Transverse colon (tissue), 4 donors: Measurements from ENCODE around the gene HTRA1. TPM values are rescaled to one million over a fixed set of nuclear protein-coding genes. Genes with fewer than 3 reads are reported as not detected.
A peak's percentile ranks its signal among the peaks of the same experiment; 100 is the strongest.

Experiments used
- DNase-seq: peaks from one replicate; pipeline ENCODE4 v3.0.0-alpha.2; 2019
- H3K27ac ChIP-seq, 4 donors: fragments of 200-600 bp; sonication (generic); 2 replicates each; pipeline ENCODE4 v1.5.1; 2016 to 2018; ENCODE audit warnings: inconsistent platforms in 4 of 4
- H3K27me3 ChIP-seq: fragments of 200-600 bp; sonication (generic); 2 replicates; pipeline ENCODE4 v1.5.1; 2017; ENCODE audit warnings: inconsistent platforms
- H3K36me3 ChIP-seq, 4 donors: fragments of 200-600 bp; sonication (generic); 2 replicates each; pipeline ENCODE4 v1.5.1; 2017 to 2019; ENCODE audit warnings: inconsistent platforms in 4 of 4
- H3K4me1 ChIP-seq, 4 donors: fragments of 200-600 bp; sonication (generic); 2 replicates each; pipeline ENCODE4 v1.5.1; 2017 to 2020; ENCODE audit warnings: inconsistent platforms in 4 of 4
- H3K4me3 ChIP-seq, 4 donors: fragments of 200-600 bp; sonication (generic); 1 replicate in 1 of 4; 2 replicates in 3 of 4; pipeline versions ENCODE4 v1.5.1 to v1.6.1; 2017 to 2019; ENCODE audit warnings: inconsistent platforms in 4 of 4
- H3K9me3 ChIP-seq, 2 donors: fragments of 200-600 bp; sonication (generic); 2 replicates each; pipeline ENCODE4 v1.5.1; 2017 to 2019; ENCODE audit warnings: inconsistent platforms in 2 of 2
- CTCF ChIP-seq, 5 experiments: fragments of 200-600 bp in 3 of 5; fragments of 450-650 bp in 2 of 5; sonication (generic) in 3 of 5; IDR thresholded peaks; 1 replicate in 2 of 5; 2 replicates in 3 of 5; pipeline ENCODE4 v1.5.1; 2016 to 2017; ENCODE audit warnings: antibody characterized with exemption in 5 of 5, inconsistent platforms in 3 of 5, mild to moderate bottlenecking in 2 of 5, moderate library complexity in 1 of 5
- EP300 ChIP-seq: sonication (generic); formaldehyde crosslinking; IDR thresholded peaks from one replicate; pipeline ENCODE4 v1.6.1; 2017; ENCODE audit warnings: antibody characterized with exemption, low read depth
- POLR2A ChIP-seq: fragments of 450-650 bp; IDR thresholded peaks from one replicate; pipeline ENCODE4 v1.6.1; 2016; ENCODE audit warnings: antibody characterized with exemption, mild to moderate bottlenecking, moderate library complexity
- POLR2AphosphoS5 ChIP-seq, 3 donors: sonication (generic); formaldehyde crosslinking; IDR thresholded peaks; one replicate each; pipeline ENCODE4 v1.6.1; 2016; ENCODE audit warnings: antibody characterized with exemption in 3 of 3
- WGBS, 2 donors: methylation state at CpG; one replicate each; pipeline ENCODE4 v1.1.5; 2018; ENCODE audit warnings: low coverage in 1 of 2; 5-methylcytosine and 5-hydroxymethylcytosine counted together
- in situ Hi-C, 4 donors: fragments of 200-750 bp; cut with MboI; loops; one replicate each; pipeline versions ENCODE4 v1.15.0 to v1.15.1; 2017; ENCODE audit warnings: low sequenced_read_pairs in 3 of 4, low pct_ligation_motif_present in 1 of 4, low pct_unique_long_range_greater_than_20kb in 1 of 4
- intact Hi-C: fragments of 100-400 bp; cut with DNase I; formaldehyde crosslinking; loops from one replicate; pipeline ENCODE4 v1.15.1; 2023; ENCODE audit warnings: low total_unique reads
- total RNA-seq, 4 donors: library from RNA; depleted of rRNA; stranded (reverse); fragments of >200 nt; gene quantifications; one replicate each; pipeline ENCODE4 v1.1.0, GENCODE V29; 2016

The HTRA1 gene
- total RNA-seq, 4 donors from 2014 or later: 7.9 to 103 (median 31.2) TPM

GRCh38 chr10:122458693-122459092, 2.7 kb upstream of the HTRA1 start:
- Histone ChIP-seq H3K9me3 (no peaks in the 10 kb centered on the region), H3K4me1 (peaks cover 0 to 28% (median 17%) of the 10 kb centered on the region in 4 donors), H3K27ac (no peak overlapping the region), H3K27me3 (peaks cover 56% of the 10 kb centered on the region), H3K4me3 (no peak overlapping the region), H3K36me3 (no peaks in the 10 kb centered on the region)
- intact Hi-C loops: loop anchor here (5.0 kb wide), 1 partner anchor 44 kb away; no protein-coding TSS in a partner anchor
- in situ Hi-C loops: no loop called here
- TF ChIP-seq POLR2AphosphoS5 (IDR thresholded peaks at IDR 0.05) (no peak), EP300 (no peak), CTCF (IDR thresholded peaks at IDR 0.05) (no peak), POLR2A (no peak)
- 75% methylated on average over 6 of the region's 6 CpGs; no CpG with 5 or more reads in 1 of the 2 donors for WGBS, 2 donors
- DNase-seq: no peak

- H3K4me1 ChIP-seq: peaks cover 0 to 29% (median 19%) of the 10 kb centered on the region in 4 donors
- no peak overlapping the region for H3K4me3 ChIP-seq
- H3K27me3 ChIP-seq: peaks cover 66% of the 10 kb centered on the region
- no peak for DNase-seq
- TF ChIP-seq EP300 (no peak), CTCF (IDR thresholded peaks at IDR 0.05) (no peak), POLR2A (no peak), POLR2AphosphoS5 (IDR thresholded peaks at IDR 0.05) (no peak)
- intact Hi-C loops (loop anchor here (5.0 kb wide), 1 partner anchor 43 kb away; no protein-coding TSS in a partner anchor), in situ Hi-C loops (no loop called here)
- H3K9me3 ChIP-seq: no peaks in the 10 kb centered on the region
- WGBS, 2 donors: 60 to 70% methylated on average over 1 to 14 of the region's 14 CpGs
- no peaks in the 10 kb centered on the region for H3K36me3 ChIP-seq
- H3K27ac ChIP-seq: no peak overlapping the region
These were observed 1.6 kb upstream of the HTRA1 start for GRCh38 chr10:122459561-122460273.

GRCh38 chr10:122460891-122461293, 461 bp upstream of the HTRA1 start:
- H3K9me3 ChIP-seq: no peaks in the 10 kb centered on the region
- intact Hi-C loops: no loop called here
- no peaks in the 10 kb centered on the region for H3K36me3 ChIP-seq
- H3K27me3 ChIP-seq: peaks cover 74% of the 10 kb centered on the region
- peak overlapping the region; percentile 42 to 65 (median 46) for H3K4me3 ChIP-seq
- 0% methylated on average over 3 of the region's 40 CpGs; no CpG with 5 or more reads in 1 of the 2 donors for WGBS, 2 donors
- peak overlapping the region; percentile 56 to 85 (median 76) for H3K27ac ChIP-seq
- in situ Hi-C loops: no loop called here
- H3K4me1 ChIP-seq: peaks cover 0 to 29% (median 19%) of the 10 kb centered on the region in 4 donors
- no peak for DNase-seq
- TF ChIP-seq POLR2AphosphoS5 (IDR thresholded peaks at IDR 0.05) (no peak), EP300 (no peak), POLR2A (no peak), CTCF (IDR thresholded peaks at IDR 0.05) (no peak)

GRCh38 chr10:122461729-122462532, 578 bp downstream of the HTRA1 start:
- Histone ChIP-seq H3K36me3 (no peaks in the 10 kb centered on the region), H3K27me3 (peaks cover 75% of the 10 kb centered on the region), H3K9me3 (no peaks in the 10 kb centered on the region), H3K27ac (peak overlapping the region; percentile 68 to 85 (median 76)), H3K4me1 (peaks cover 0 to 29% (median 19%) of the 10 kb centered on the region in 4 donors), H3K4me3 (peak overlapping the region; percentile 42 to 75 (median 56))
- intact Hi-C loops: no loop called here
- DNase-seq: no peak
- WGBS, 2 donors: 0 to 17% methylated on average over 3 to 56 of the region's 95 CpGs
- TF ChIP-seq EP300: no peak
- no peak for TF ChIP-seq POLR2A
- TF ChIP-seq CTCF (IDR thresholded peaks at IDR 0.05): no peak
- no peak for TF ChIP-seq POLR2AphosphoS5 (IDR thresholded peaks at IDR 0.05)
- in situ Hi-C loops: no loop called here
